Testis (tissue), 3 donors: ENCODE data around the gene GOLGA7B. TPM values are rescaled to one million over a fixed set of nuclear protein-coding genes. Genes with fewer than 3 reads are reported as not detected.

Experiments
- DNase-seq: peaks from one replicate; pipeline ENCODE4 v3.0.0-alpha.2; 2019
- H3K27ac ChIP-seq, 2 donors: fragments of 200-600 bp; sonication (generic); one replicate each; pipeline ENCODE4 v1.5.1; 2019
- H3K27me3 ChIP-seq: fragments of 200-600 bp; sonication (generic); one replicate; pipeline ENCODE4 v1.5.1; 2019
- H3K36me3 ChIP-seq: fragments of 200-600 bp; sonication (generic); one replicate; pipeline ENCODE4 v1.5.1; 2017; ENCODE audit warnings: low read depth; ENCODE audit errors: missing control alignments
- H3K4me1 ChIP-seq: fragments of 200-600 bp; sonication (generic); one replicate; pipeline ENCODE4 v1.5.1; 2019
- H3K4me3 ChIP-seq, 2 donors: fragments of 200-600 bp; sonication (generic); one replicate each; pipeline ENCODE4 v1.5.1; 2017 to 2019
- H3K9me3 ChIP-seq: fragments of 200-600 bp; sonication (generic); one replicate; pipeline ENCODE4 v1.5.1; 2017
- POLR2A ChIP-seq: fragments of 450-650 bp; IDR thresholded peaks from one replicate; pipeline ENCODE4 v1.6.1; 2017; ENCODE audit warnings: antibody characterized with exemption, mild to moderate bottlenecking, moderate library complexity
- WGBS, 2 donors: methylation state at CpG; one replicate each; pipeline ENCODE4 v1.1.5; 2018; 5-methylcytosine and 5-hydroxymethylcytosine counted together
- intact Hi-C: fragments of 100-400 bp; cut with DNase I; formaldehyde crosslinking; loops from one replicate; pipeline ENCODE4 v1.15.1; 2023; ENCODE audit warnings: low total_unique reads
- polyA plus RNA-seq: library from polyadenylated mRNA; stranded (reverse); fragments of 350-450 nt; fragmentation: Illumina TruSeq; extraction: RNeasy Lipid Tissue Mini Kit (QIAGEN cat#74804); gene quantifications from one replicate; pipeline ENCODE4 v1.2.3, GENCODE V29; 2014; ENCODE audit warnings: low read depth, low replicate concordance; ENCODE audit not compliant: insufficient read depth
- total RNA-seq, 2 donors: library from RNA; depleted of rRNA; stranded (reverse); fragments of >200 nt; gene quantifications; one replicate each; pipeline ENCODE4 v1.2.3, GENCODE V29; 2016
- TF ChIP-seq, protein P1 (sequence below), 3 experiments: fragments of 450-650 bp in 2 of 3; fragments of 200-600 bp in 1 of 3; sonication (generic) in 1 of 3; IDR thresholded peaks; one replicate each; pipeline ENCODE4 v1.5.1; 2016 to 2019; ENCODE audit warnings: antibody characterized with exemption in 3 of 3, mild to moderate bottlenecking in 2 of 3, moderate library complexity in 1 of 3

GOLGA7B gene
- total and polyA plus RNA-seq, 3 donors from 2014 or later: 1.1 to 1.3 (median 1.1) TPM

DNA sequence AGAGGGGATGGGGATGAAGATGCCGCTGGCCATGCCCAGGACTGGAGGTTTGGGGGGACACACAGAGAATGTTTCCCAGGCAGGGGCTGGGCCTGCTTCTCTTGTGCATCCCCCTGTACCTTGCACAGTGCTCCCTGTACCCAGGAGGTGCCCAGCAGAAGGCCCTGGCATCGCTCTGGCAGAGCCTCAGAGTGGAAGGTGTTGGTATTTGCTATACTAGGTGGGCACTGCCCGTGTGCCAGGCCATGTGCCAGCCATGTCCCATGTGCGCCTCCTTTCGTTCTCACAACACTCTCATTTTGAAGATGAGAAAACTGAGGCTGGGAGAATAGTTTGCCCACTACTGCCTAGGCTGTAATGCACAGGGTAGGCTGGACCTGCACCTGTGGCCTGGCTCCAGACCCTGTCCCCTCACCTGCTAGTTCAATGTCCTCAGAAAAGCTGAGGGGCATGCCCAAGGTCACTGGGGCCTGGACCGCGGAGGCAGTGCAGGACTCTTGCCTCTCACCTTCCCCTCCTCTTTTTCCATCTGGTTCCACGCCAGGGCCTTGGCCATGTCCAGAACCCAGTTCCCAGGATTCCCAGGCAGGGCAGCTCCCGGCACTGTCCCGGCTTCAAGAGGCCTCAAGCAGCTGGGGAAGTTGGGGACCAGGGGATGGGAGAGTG is 64.7 kb downstream of the GOLGA7B start:
- H3K4me3 ChIP-seq: no peak overlapping the region

DNA sequence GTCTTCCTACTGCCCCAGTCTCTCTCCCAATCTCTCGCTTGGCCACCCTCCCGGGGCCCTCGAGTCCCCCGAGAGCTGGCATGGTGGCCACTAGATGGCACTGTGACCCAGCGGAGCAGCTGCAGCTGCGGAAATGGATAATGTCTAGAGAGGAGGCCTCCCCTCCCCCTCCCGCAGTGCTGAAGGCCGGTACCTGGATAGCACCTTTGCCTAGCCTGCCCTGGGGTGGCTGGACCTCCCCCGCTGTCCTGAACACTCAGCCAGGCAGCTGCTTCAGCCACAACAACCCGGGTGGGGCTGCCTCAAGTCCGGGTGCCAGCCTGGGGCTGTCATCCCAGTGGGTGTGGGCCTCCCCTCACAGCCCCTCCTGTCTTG is 65.2 kb downstream of the GOLGA7B start:
- 24 to 34% methylated on average over 6 to 9 of the region's 11 CpGs for WGBS, 2 donors

More for the DNA sequence above, 64.7 kb downstream of the GOLGA7B start:
- no peaks in the 10 kb centered on the region for H3K27me3 ChIP-seq
- H3K27ac ChIP-seq: no peak overlapping the region
- no peaks in the 10 kb centered on the region for H3K36me3 ChIP-seq
- no peak for DNase-seq
- H3K9me3 ChIP-seq: no peaks in the 10 kb centered on the region
- WGBS, 2 donors: 34 to 54% methylated on average over 6 to 10 of the region's 10 CpGs
- TF ChIP-seq, protein P1, sequence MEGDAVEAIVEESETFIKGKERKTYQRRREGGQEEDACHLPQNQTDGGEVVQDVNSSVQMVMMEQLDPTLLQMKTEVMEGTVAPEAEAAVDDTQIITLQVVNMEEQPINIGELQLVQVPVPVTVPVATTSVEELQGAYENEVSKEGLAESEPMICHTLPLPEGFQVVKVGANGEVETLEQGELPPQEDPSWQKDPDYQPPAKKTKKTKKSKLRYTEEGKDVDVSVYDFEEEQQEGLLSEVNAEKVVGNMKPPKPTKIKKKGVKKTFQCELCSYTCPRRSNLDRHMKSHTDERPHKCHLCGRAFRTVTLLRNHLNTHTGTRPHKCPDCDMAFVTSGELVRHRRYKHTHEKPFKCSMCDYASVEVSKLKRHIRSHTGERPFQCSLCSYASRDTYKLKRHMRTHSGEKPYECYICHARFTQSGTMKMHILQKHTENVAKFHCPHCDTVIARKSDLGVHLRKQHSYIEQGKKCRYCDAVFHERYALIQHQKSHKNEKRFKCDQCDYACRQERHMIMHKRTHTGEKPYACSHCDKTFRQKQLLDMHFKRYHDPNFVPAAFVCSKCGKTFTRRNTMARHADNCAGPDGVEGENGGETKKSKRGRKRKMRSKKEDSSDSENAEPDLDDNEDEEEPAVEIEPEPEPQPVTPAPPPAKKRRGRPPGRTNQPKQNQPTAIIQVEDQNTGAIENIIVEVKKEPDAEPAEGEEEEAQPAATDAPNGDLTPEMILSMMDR (IDR thresholded peaks at IDR 0.05): no peak
- no peak for TF ChIP-seq POLR2A
- intact Hi-C loops: loop anchor here (10.0 kb wide), 1 partner anchor 130 kb away; no protein-coding TSS in a partner anchor
- H3K4me1 ChIP-seq: peaks cover 11% of the 10 kb centered on the region

GRCh38 chr10:97915346-97916131 is 65.9 kb downstream of the GOLGA7B start:
- 68 to 82% methylated on average over 17 to 21 of the region's 21 CpGs for WGBS, 2 donors
- H3K27ac ChIP-seq: no peak overlapping the region
- intact Hi-C loops: loop anchor here (10.0 kb wide), 1 partner anchor 129 kb away; no protein-coding TSS in a partner anchor

More for the DNA sequence above, 65.2 kb downstream of the GOLGA7B start:
- intact Hi-C loops: loop anchor here (10.0 kb wide), 1 partner anchor 130 kb away; no protein-coding TSS in a partner anchor
- Histone ChIP-seq H3K27me3 (no peaks in the 10 kb centered on the region), H3K4me3 (no peak overlapping the region), H3K9me3 (no peaks in the 10 kb centered on the region), H3K4me1 (peaks cover 11% of the 10 kb centered on the region), H3K27ac (no peak overlapping the region), H3K36me3 (no peaks in the 10 kb centered on the region)
- TF ChIP-seq, protein P1 (IDR thresholded peaks at IDR 0.05): peak; percentile 39 to 82 (median 53)
- TF ChIP-seq POLR2A: no peak
- DNase-seq: peak; percentile 82

DNA sequence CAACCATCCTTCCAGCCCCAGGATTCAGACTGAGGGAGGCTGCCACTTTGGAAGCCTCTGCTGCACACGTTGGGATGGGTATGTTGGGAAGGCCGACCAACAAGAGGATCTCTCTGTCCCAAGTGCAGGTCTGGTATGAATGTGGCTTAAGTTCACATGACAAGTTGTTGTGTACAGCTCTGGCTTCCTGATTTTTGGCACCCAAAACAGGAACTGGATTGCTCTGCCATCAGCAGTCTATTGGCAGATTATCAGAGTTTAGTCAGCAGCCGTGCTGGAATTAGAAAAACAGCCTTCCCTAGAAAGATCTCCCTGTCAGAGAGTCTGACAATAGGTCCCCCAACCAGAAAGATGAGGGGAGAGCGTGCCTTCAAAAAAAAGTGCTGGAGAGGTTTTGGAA is 66.9 kb downstream of the GOLGA7B start:
- no peaks in the 10 kb centered on the region for H3K36me3 ChIP-seq
- H3K4me1 ChIP-seq: peaks cover 17% of the 10 kb centered on the region
- intact Hi-C loops: loop anchor here (10.0 kb wide), 1 partner anchor 128 kb away; no protein-coding TSS in a partner anchor
- H3K9me3 ChIP-seq: no peaks in the 10 kb centered on the region
- H3K4me3 ChIP-seq: no peak overlapping the region
- no peaks in the 10 kb centered on the region for H3K27me3 ChIP-seq
- TF ChIP-seq POLR2A: no peak
- TF ChIP-seq, protein P1 (IDR thresholded peaks at IDR 0.05): no peak
- DNase-seq: peak; percentile 43
- 39 to 51% methylated on average over 4 of the region's 4 CpGs for WGBS, 2 donors
- no peak overlapping the region for H3K27ac ChIP-seq

More at GRCh38 chr10:97915346-97916131, 65.9 kb downstream of the GOLGA7B start:
- TF ChIP-seq, protein P1 (IDR thresholded peaks at IDR 0.05): no peak
- no peak for TF ChIP-seq POLR2A
- H3K4me3 ChIP-seq: no peak overlapping the region
- DNase-seq: peak; percentile 75
- peaks cover 11% of the 10 kb centered on the region for H3K4me1 ChIP-seq
- H3K9me3 ChIP-seq: no peaks in the 10 kb centered on the region
- H3K27me3 ChIP-seq: no peaks in the 10 kb centered on the region
- no peaks in the 10 kb centered on the region for H3K36me3 ChIP-seq
